Measurements from ENCODE around the gene CEP68. TPM values are rescaled to one million over a fixed set of nuclear protein-coding genes. Genes with fewer than 3 reads are reported as not detected.

CEP68 gene
- polyA plus RNA-seq, 1 experiment: 11.7 TPM

DNA sequence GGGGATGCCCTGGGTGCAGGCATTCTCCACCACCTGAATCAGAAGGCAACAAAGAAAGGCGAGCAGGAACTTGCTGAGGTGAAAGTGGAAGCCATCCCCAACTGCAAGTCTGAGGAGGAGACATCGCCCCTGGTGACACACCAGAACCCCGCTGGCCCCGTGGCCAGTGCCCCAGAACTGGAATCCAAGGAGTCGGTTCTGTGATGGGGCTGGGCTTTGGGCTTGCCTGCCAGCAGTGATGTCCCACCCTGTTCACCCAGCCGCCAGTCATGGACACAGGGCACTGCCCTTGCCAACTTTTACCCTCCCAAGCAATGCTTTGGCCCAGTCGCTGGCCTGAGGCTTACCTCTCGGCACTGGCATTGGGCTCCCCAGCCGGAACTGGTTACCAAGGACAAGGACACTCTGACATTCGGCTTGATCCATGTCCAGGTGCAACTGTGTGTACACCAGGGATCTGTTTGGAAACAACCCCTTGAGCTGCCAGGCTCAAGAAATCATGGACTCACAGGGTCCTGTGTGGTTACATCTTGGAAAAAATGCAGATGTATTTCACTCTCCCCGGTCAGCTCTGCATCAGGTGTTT lies 35.2 kb upstream of the CEP68 start:
- ChIA-PET CTCF (interaction anchor here (1.1 kb wide), 1 partner anchor 12 kb away, joined by 3 read pairs; no protein-coding TSS in a partner anchor), POLR2A (no interaction called here)
- TF ChIP-seq CTCF (IDR thresholded peaks at IDR 0.05; ENCODE audit: insufficient read depth, low read depth, low read length): no peak

DNA sequence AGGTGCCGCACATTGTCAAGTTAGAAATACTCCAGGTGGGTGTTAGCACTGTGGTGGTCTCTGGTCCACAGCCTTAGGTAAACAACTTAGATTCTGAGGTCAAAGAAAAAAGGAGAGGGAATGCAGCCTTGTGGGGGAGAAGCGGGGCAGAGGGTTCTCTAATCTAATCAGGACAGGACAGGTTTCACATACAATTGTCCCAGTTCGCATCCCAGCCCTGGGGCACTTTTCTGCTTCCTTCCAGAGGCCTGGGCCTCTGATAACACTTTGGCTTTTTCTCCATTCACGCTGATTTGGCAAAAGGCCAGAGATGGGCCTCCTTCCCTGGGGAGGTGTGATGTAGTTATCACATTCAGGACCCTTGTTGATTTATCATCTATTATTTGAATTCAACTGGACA lies 34.5 kb upstream of the CEP68 start:
- no peaks in the 10 kb centered on the region for H3K27me3 ChIP-seq (ENCODE audit: control insufficient read depth, insufficient read depth, low read length)
- DNase-seq (ENCODE audit: low read depth): no peak
- H3K36me3 ChIP-seq (ENCODE audit: control insufficient read depth, insufficient read depth, low read length): peaks cover 14% of the 10 kb centered on the region
- no peak overlapping the region for H3K4me3 ChIP-seq (ENCODE audit: low read depth, low read length)
- ChIA-PET POLR2A (no interaction called here), CTCF (interaction anchor here (1.1 kb wide), 1 partner anchor 13 kb away, joined by 3 read pairs; no protein-coding TSS in a partner anchor)
- no peak for TF ChIP-seq CTCF (IDR thresholded peaks at IDR 0.05; ENCODE audit: insufficient read depth, low read depth, low read length)

More for the DNA sequence above, 35.2 kb upstream of the CEP68 start:
- Histone ChIP-seq H3K36me3 (ENCODE audit: control insufficient read depth, insufficient read depth, low read length) (peaks cover 16% of the 10 kb centered on the region), H3K27me3 (ENCODE audit: control insufficient read depth, insufficient read depth, low read length) (no peaks in the 10 kb centered on the region), H3K4me3 (ENCODE audit: low read depth, low read length) (no peak overlapping the region)
- DNase-seq (ENCODE audit: low read depth): no peak

DNA sequence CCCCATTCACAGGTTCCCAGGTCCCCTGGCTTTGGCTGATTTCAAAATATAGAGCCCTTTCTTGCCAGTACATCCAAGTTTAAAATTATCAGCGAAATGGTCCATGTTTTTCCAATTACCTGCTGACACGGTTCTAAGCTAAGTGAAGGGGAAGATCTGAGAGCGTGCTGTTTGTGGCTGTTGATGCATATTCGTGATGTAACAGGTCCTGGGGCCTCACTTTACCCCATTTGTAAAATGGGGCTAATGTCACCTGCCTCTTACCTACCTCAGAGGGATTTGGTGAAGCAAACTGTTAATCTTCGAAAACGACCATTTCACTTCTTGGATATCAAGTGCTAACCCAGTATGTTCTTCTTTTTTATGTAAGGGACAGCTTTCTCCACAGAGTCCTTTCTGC lies 34.0 kb upstream of the CEP68 start:
- ChIA-PET CTCF (no interaction called here), POLR2A (no interaction called here)
- TF ChIP-seq CTCF (IDR thresholded peaks at IDR 0.05; ENCODE audit: insufficient read depth, low read depth, low read length): no peak
- no peak overlapping the region for H3K4me3 ChIP-seq (ENCODE audit: low read depth, low read length)
- no peak for DNase-seq (ENCODE audit: low read depth)
- H3K36me3 ChIP-seq (ENCODE audit: control insufficient read depth, insufficient read depth, low read length): peaks cover 12% of the 10 kb centered on the region
- H3K27me3 ChIP-seq (ENCODE audit: control insufficient read depth, insufficient read depth, low read length): no peaks in the 10 kb centered on the region

- Histone ChIP-seq H3K4me3 (ENCODE audit: low read depth, low read length) (no peak overlapping the region), H3K27me3 (ENCODE audit: control insufficient read depth, insufficient read depth, low read length) (no peaks in the 10 kb centered on the region), H3K36me3 (ENCODE audit: control insufficient read depth, insufficient read depth, low read length) (peaks cover 8% of the 10 kb centered on the region)
- CTCF ChIA-PET: no interaction called here
- TF ChIP-seq CTCF (IDR thresholded peaks at IDR 0.05; ENCODE audit: insufficient read depth, low read depth, low read length): no peak
- POLR2A ChIA-PET: no interaction called here
- no peak for DNase-seq (ENCODE audit: low read depth)
Measured at GRCh38 chr2:65023742-65024141, 32.5 kb upstream of the CEP68 start.

- H3K4me3 ChIP-seq (ENCODE audit: low read depth, low read length): no peak overlapping the region
- ChIA-PET CTCF (interaction anchor here (1.9 kb wide), 1 partner anchor 106 kb away, joined by 7 read pairs; no protein-coding TSS in a partner anchor), POLR2A (no interaction called here)
- DNase-seq (ENCODE audit: low read depth): peak; percentile 42
- no peak for TF ChIP-seq CTCF (IDR thresholded peaks at IDR 0.05; ENCODE audit: insufficient read depth, low read depth, low read length)
- H3K36me3 ChIP-seq (ENCODE audit: control insufficient read depth, insufficient read depth, low read length): peaks cover 8% of the 10 kb centered on the region
- H3K27me3 ChIP-seq (ENCODE audit: control insufficient read depth, insufficient read depth, low read length): no peaks in the 10 kb centered on the region
Measured at GRCh38 chr2:65024149-65024829, 31.9 kb upstream of the CEP68 start.
